Measurements from ENCODE around the gene NCKIPSD. TPM values are rescaled to one million over a fixed set of nuclear protein-coding genes. Genes with fewer than 3 reads are reported as not detected.

NCKIPSD gene
- total RNA-seq, 1 donor from 2014 or later: 18.3 TPM

DNA sequence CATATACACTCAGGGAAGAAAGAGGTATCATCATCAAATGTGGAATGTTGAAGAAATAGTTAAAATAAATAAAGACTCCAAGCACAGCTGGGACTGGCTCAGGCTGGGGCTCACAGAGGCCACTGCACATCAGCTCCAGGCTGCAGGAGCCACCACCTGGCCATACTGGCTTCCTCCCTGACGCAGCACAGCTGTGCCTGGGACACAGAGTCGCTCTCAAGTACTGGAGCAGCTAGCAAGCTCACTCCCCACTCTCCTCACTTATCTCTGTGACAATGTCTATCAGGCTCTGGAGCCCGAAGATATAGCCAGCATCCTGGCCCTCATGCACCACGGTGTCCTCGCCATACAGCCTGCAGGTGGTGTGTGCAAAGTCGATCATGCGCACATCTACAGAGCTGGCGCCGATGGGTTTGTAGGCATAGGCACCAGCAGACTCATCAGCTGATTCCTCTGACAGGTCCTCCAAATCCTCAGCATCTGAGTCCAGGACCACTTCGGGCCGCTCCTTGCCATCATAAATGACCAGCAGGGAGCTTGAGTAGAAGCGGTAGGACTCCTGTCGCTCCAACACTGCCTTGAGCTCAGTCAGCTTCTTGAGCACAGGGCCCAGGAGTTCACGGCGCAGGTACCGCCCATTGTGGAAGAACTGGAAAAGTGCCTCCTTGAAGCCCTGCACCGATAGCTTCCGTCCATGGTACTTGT lies 2.5 kb upstream of the NCKIPSD start:
- intact Hi-C loops (cut with DNase I): no loop called here
- peak; percentile 53 for DNase-seq
- no peak overlapping the region for H3K27ac ChIP-seq

DNA sequence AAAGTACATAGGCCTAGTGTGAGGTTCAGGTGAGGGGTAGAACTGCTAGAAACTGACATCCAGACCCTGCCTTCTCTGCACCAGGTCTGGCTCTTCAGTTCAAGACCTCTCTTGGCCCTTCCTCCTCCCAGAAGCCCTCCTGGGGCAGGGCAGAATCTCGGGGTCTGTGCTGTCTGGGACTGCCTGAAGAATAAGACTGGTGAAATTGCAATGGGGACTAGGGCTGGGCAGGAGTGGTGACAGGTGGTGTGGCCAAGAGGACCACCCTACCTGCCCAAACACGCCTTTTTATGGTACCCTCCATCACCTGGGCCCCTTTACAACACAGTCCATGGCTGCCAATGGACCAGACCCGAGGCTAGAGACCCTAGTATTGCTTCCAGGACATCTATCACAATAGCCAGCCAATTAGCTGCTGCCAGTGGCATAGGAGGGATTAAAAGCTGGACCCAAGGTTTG lies 1.5 kb upstream of the NCKIPSD start:
- Histone ChIP-seq H3K9me3 (no peaks in the 10 kb centered on the region), H3K36me3 (peaks cover 52% of the 10 kb centered on the region), H3K27me3 (no peaks in the 10 kb centered on the region), H3K4me1 (peaks cover 22% of the 10 kb centered on the region), H3K4me3 (no peak overlapping the region), H3K27ac (no peak overlapping the region)
- no peak for DNase-seq
- intact Hi-C loops (cut with DNase I): no loop called here
- ATAC-seq: no peak
- TF ChIP-seq, protein P1, sequence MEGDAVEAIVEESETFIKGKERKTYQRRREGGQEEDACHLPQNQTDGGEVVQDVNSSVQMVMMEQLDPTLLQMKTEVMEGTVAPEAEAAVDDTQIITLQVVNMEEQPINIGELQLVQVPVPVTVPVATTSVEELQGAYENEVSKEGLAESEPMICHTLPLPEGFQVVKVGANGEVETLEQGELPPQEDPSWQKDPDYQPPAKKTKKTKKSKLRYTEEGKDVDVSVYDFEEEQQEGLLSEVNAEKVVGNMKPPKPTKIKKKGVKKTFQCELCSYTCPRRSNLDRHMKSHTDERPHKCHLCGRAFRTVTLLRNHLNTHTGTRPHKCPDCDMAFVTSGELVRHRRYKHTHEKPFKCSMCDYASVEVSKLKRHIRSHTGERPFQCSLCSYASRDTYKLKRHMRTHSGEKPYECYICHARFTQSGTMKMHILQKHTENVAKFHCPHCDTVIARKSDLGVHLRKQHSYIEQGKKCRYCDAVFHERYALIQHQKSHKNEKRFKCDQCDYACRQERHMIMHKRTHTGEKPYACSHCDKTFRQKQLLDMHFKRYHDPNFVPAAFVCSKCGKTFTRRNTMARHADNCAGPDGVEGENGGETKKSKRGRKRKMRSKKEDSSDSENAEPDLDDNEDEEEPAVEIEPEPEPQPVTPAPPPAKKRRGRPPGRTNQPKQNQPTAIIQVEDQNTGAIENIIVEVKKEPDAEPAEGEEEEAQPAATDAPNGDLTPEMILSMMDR (IDR thresholded peaks at IDR 0.05): no peak

More for the DNA sequence above, 2.5 kb upstream of the NCKIPSD start:
- H3K9me3 ChIP-seq: no peaks in the 10 kb centered on the region
- TF ChIP-seq, protein P1 (IDR thresholded peaks at IDR 0.05): no peak
- H3K27me3 ChIP-seq: no peaks in the 10 kb centered on the region
- ATAC-seq: no peak
- peaks cover 61% of the 10 kb centered on the region for H3K36me3 ChIP-seq
- peaks cover 22% of the 10 kb centered on the region for H3K4me1 ChIP-seq
- no peak overlapping the region for H3K4me3 ChIP-seq

DNA sequence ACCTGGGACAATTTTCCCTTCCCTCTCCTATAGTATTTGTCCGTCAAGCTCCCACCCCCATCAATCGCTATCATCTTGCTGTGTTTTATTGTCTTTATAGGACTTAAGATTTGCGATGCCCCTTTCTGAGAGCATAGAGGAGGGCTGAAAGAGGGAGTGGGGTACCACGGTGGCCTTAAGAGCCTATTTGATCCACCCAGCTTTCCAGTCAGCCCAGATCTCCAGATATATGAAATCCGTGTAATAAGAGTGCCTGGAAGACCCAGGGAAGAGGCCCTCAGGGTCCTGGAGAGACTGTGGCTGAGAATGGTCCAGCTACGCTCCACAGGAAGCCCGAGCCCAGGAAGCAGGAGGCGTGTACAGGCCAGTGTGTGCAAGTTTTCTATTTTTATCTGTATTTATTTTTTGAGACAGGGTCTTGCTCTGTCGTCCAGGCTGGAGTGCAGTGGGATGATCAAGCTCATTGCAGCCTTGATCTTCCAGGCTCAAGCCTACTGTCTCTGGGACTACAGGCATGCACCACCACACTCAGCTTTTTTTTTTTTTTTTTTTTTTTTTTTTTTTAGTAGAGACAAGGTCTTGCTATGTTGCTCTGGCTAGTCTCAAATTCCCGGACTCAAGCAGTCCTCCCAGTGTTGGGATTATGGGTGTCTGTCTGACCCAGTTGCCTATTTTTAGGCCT lies 964 bp upstream of the NCKIPSD start:
- H3K4me3 ChIP-seq: peak overlapping the region; percentile 91
- ATAC-seq (no peak), DNase-seq (no peak)
- no peaks in the 10 kb centered on the region for H3K9me3 ChIP-seq
- peak overlapping the region; percentile 36 for H3K27ac ChIP-seq
- peaks cover 52% of the 10 kb centered on the region for H3K36me3 ChIP-seq
- peaks cover 22% of the 10 kb centered on the region for H3K4me1 ChIP-seq
- no peaks in the 10 kb centered on the region for H3K27me3 ChIP-seq
- TF ChIP-seq, protein P1 (IDR thresholded peaks at IDR 0.05): no peak
- intact Hi-C loops (cut with DNase I): no loop called here

DNA sequence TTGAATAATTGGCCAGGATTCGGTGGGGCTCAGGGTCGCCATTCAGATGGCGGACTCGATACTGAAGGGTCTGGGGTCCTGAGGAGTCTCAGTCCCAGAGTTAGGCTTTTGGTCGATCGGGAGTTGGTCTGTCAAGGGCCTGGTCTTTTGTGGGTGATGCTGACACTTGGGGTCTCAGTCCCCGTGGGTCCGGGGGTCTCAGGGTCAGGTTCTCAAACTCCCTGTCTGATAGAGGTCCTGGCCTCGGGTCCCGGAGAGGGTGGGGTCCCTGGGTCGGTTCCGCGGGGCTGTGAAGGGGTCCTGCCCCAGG lies 467 bp downstream of the NCKIPSD start:
- TF ChIP-seq, protein P1 (IDR thresholded peaks at IDR 0.05): no peak
- H3K27ac ChIP-seq: peak overlapping the region; percentile 88
- H3K4me3 ChIP-seq: peak overlapping the region; percentile 91
- H3K9me3 ChIP-seq: no peaks in the 10 kb centered on the region
- DNase-seq (no peak), ATAC-seq (no peak)
- intact Hi-C loops (cut with DNase I): no loop called here
- H3K4me1 ChIP-seq: peaks cover 22% of the 10 kb centered on the region
- H3K36me3 ChIP-seq: peaks cover 50% of the 10 kb centered on the region
- H3K27me3 ChIP-seq: no peaks in the 10 kb centered on the region

DNA sequence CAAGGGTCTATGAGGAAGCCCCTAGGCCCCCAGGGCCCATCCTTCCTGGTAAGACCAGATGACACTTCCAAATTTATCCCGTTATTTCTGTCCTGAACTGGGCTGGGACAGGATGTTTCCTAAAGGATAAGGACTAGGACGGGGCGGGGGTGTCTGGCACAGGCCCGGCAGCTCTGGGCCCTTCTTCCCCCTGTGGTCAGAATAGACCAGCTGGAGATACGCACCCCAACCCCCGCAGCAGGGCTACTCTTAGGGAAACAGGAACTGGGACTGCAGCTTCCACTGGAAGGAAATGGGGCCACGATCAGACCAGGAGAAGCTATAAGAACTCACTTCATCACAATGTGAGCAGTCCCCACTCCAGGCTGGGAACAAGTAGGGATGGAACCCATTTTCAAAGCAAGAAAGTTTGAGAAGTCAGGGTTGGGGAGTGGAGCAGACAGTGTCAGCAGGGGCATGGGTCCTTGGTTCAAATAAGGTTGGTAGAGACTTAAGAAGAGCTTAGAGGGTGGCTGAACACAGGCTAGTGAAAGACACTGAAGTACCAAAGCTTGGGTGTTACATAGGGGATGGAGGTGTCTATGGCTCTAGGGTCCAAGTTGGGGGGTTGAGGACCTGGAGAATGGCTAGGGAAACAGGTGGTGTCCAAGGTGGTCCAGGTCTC lies 1.1 kb downstream of the NCKIPSD start:
- H3K4me1 ChIP-seq: peaks cover 22% of the 10 kb centered on the region
- no peaks in the 10 kb centered on the region for H3K9me3 ChIP-seq
- intact Hi-C loops (cut with DNase I): no loop called here
- peak; percentile 36 for ATAC-seq
- DNase-seq: no peak
- H3K27ac ChIP-seq: peak overlapping the region; percentile 51
- peak overlapping the region; percentile 91 for H3K4me3 ChIP-seq
- H3K36me3 ChIP-seq: peaks cover 49% of the 10 kb centered on the region
- no peaks in the 10 kb centered on the region for H3K27me3 ChIP-seq
- TF ChIP-seq, protein P1 (IDR thresholded peaks at IDR 0.05): no peak
